ENCODE data around the gene PDE4D. TPM values are rescaled to one million over a fixed set of nuclear protein-coding genes. Genes with fewer than 3 reads are reported as not detected.

The PDE4D gene
- total RNA-seq, 1 donor from 2014 or later = 39.2 TPM

- TF ChIP-seq, protein P1, sequence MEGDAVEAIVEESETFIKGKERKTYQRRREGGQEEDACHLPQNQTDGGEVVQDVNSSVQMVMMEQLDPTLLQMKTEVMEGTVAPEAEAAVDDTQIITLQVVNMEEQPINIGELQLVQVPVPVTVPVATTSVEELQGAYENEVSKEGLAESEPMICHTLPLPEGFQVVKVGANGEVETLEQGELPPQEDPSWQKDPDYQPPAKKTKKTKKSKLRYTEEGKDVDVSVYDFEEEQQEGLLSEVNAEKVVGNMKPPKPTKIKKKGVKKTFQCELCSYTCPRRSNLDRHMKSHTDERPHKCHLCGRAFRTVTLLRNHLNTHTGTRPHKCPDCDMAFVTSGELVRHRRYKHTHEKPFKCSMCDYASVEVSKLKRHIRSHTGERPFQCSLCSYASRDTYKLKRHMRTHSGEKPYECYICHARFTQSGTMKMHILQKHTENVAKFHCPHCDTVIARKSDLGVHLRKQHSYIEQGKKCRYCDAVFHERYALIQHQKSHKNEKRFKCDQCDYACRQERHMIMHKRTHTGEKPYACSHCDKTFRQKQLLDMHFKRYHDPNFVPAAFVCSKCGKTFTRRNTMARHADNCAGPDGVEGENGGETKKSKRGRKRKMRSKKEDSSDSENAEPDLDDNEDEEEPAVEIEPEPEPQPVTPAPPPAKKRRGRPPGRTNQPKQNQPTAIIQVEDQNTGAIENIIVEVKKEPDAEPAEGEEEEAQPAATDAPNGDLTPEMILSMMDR (IDR thresholded peaks at IDR 0.05; ENCODE audit: insufficient read depth, low read length, poor library complexity, severe bottlenecking) = no peak
- no peaks in the 10 kb centered on the region for H3K27me3 ChIP-seq (ENCODE audit: control insufficient read depth, insufficient read depth, low read length)
- no peaks in the 10 kb centered on the region for H3K36me3 ChIP-seq (ENCODE audit: control insufficient read depth, insufficient read depth, low read length)
- no peak for DNase-seq (ENCODE audit: low read depth)
- no peak overlapping the region for H3K4me3 ChIP-seq (ENCODE audit: low read depth, low read length)
These were observed 767.4 kb downstream of the PDE4D start for GRCh38 chr5:59126016-59126707.

- Histone ChIP-seq H3K36me3 (ENCODE audit: control insufficient read depth, insufficient read depth, low read length) (no peaks in the 10 kb centered on the region), H3K4me3 (ENCODE audit: low read depth, low read length) (no peak overlapping the region), H3K27me3 (ENCODE audit: control insufficient read depth, insufficient read depth, low read length) (no peaks in the 10 kb centered on the region)
- TF ChIP-seq, protein P1 (IDR thresholded peaks at IDR 0.05; ENCODE audit: insufficient read depth, low read length, poor library complexity, severe bottlenecking) = no peak
- DNase-seq (ENCODE audit: low read depth) = no peak
These were observed 768.2 kb downstream of the PDE4D start for GRCh38 chr5:59125011-59125961.

GRCh38 chr5:59123595-59124561 is 769.6 kb downstream of the PDE4D start:
- DNase-seq (ENCODE audit: low read depth) = no peak
- Histone ChIP-seq H3K4me3 (ENCODE audit: low read depth, low read length) (no peak overlapping the region), H3K36me3 (ENCODE audit: control insufficient read depth, insufficient read depth, low read length) (no peaks in the 10 kb centered on the region), H3K27me3 (ENCODE audit: control insufficient read depth, insufficient read depth, low read length) (no peaks in the 10 kb centered on the region)
- TF ChIP-seq, protein P1 (IDR thresholded peaks at IDR 0.05; ENCODE audit: insufficient read depth, low read length, poor library complexity, severe bottlenecking) = no peak

- TF ChIP-seq, protein P1 (IDR thresholded peaks at IDR 0.05; ENCODE audit: insufficient read depth, low read length, poor library complexity, severe bottlenecking) = no peak
- Histone ChIP-seq H3K27me3 (ENCODE audit: control insufficient read depth, insufficient read depth, low read length) (no peaks in the 10 kb centered on the region), H3K36me3 (ENCODE audit: control insufficient read depth, insufficient read depth, low read length) (no peaks in the 10 kb centered on the region), H3K4me3 (ENCODE audit: low read depth, low read length) (no peak overlapping the region)
- DNase-seq (ENCODE audit: low read depth) = no peak
These were observed 774.0 kb downstream of the PDE4D start for GRCh38 chr5:59119480-59119879.

GRCh38 chr5:59117320-59117719 is 776.2 kb downstream of the PDE4D start:
- Histone ChIP-seq H3K36me3 (ENCODE audit: control insufficient read depth, insufficient read depth, low read length) (no peaks in the 10 kb centered on the region), H3K4me3 (ENCODE audit: low read depth, low read length) (no peak overlapping the region), H3K27me3 (ENCODE audit: control insufficient read depth, insufficient read depth, low read length) (no peaks in the 10 kb centered on the region)
- no peak for DNase-seq (ENCODE audit: low read depth)
- TF ChIP-seq, protein P1 (IDR thresholded peaks at IDR 0.05; ENCODE audit: insufficient read depth, low read length, poor library complexity, severe bottlenecking) = no peak

Data from kidney epithelial cell (primary cell).